Stimulated activated naive CD4-positive, alpha-beta T cell treated with Interleukin-2 at 50 U/mL for 16 hours (primary cell): ENCODE data around the gene PIGN.

Experiments
- DNase-seq: peaks from one replicate; lab custom pipeline; 2025; lab: John Stamatoyannopoulos, UW

Gene PIGN, protein sequence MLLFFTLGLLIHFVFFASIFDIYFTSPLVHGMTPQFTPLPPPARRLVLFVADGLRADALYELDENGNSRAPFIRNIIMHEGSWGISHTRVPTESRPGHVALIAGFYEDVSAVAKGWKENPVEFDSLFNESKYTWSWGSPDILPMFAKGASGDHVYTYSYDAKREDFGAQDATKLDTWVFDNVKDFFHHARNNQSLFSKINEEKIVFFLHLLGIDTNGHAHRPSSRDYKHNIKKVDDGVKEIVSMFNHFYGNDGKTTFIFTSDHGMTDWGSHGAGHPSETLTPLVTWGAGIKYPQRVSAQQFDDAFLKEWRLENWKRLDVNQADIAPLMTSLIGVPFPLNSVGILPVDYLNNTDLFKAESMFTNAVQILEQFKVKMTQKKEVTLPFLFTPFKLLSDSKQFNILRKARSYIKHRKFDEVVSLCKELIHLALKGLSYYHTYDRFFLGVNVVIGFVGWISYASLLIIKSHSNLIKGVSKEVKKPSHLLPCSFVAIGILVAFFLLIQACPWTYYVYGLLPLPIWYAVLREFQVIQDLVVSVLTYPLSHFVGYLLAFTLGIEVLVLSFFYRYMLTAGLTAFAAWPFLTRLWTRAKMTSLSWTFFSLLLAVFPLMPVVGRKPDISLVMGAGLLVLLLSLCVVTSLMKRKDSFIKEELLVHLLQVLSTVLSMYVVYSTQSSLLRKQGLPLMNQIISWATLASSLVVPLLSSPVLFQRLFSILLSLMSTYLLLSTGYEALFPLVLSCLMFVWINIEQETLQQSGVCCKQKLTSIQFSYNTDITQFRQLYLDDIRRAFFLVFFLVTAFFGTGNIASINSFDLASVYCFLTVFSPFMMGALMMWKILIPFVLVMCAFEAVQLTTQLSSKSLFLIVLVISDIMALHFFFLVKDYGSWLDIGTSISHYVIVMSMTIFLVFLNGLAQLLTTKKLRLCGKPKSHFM

DNA sequence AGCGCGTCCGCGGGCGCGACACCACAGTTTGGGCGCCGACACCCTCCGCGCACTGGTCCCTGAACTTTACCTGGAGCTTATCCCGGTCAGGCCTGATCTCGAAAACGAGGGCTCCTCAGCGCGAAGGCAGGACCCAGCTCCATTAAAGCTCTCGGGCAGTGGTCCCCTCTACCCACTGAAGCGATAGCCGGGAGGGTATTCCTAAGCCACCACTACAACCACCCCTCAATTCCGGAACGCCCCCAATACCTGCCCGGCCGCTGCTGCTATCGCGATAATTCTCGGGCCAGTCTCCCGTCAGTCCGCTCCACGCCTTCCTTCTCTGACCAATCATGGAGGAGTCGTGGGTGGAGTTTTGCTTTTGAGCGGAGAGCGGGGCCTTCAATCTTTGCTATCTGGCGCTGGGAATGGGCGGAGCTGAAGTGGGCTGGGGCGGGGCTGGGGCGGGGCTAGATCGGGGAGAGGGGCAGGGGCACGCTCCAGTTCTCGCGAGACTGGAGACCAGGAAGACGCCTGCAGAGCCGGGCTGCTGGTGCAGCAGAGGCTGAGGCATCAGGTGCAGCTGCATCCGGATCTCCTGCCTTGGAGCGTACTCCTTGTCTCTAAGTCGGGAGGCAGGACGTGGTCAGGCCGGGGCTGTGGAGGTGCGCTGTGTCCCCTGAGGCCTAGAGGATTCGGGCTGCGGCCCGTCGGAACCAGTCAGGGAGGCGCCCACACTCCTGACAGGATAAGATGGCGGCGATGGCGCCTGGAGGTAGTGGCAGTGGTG is at the start of gene PIGN, which contains the start of gene RELCH:
PIGN (minus strand) TSS at position 283 of the 769 bp plus-strand sequence. CDS start 25,703 bp downstream, outside the sequence.
RELCH (plus strand) TSS at position 482 of the 769 bp plus-strand sequence; CDS start at position 733, 251 bp downstream.
- peak; percentile 96 for DNase-seq

DNA sequence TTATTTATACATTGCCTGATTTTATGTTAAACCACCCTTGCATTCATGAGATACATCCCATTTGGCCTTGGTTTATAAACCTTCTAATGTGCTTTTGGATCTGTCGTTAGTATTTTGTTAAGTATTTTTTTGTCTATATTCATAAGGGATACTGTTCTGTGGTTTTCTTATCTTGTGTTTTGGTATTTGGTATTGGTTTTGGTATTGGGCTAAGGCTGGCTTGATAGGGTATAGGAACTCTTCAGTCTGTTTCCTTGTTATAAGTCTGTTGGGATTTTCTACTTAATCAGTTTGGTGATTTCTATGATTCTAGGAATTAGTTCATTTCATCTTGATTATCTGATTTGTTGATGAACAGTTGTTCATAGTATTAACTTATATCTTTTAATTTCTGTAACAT is 49.4 kb upstream of the PIGN start:
- no peak for DNase-seq

DNA sequence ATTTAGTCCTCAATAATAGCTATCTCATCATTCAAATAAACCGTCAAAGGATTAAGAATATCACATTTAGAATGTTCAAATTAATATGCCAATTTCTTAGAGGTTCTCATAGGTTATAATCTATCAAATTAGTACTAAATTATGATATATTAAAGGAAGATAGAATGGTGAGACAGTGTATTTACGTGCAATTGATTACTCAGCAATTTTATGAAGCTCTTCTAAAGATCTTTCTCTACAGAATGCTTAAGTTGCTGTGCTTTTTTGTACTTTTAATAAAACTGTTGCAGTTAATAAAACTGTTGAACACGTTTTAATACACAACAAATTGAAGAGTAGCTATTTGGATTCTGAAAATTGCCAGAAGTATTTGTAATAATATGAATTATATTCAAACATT is 39.2 kb upstream of the PIGN start:
- DNase-seq, result no peak

DNA sequence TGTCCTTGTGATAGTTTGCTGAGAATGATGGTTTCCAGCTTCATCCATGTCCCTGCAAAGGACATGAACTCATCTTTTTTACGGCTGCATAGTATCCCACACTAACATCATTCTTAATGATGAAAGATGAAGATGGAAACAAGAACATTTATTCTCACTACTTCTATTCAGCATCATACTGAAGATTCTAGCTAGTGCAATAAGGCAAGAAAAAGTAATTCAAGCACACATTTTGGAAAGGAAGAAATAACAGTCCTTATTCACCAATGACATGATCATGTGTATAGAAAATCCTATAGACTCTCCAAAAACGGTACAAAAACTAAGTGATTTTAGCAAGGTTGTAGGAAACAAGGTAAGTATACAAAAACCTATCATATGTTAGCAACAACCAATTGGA is 37.4 kb upstream of the PIGN start:
- no peak for DNase-seq

DNA sequence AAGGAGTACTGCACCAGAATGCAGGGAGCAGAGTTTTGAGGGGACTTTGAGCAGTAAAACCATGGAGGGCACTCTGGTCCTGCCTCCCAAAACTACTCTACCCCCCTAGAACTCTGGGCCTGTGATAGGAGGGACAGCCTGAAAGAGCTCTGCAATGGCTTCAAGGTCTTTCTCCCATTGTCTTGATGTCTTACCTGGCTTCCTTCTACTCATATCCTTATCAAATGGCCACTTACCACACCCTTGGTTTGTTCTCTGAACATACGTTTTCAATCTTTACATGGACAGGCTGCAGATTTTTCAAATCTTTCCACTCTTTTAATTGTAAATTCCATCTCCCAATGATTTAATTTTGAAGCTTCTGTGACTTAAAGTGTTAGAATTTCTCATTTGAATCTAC is 27.9 kb upstream of the PIGN start:
- DNase-seq, result no peak

DNA sequence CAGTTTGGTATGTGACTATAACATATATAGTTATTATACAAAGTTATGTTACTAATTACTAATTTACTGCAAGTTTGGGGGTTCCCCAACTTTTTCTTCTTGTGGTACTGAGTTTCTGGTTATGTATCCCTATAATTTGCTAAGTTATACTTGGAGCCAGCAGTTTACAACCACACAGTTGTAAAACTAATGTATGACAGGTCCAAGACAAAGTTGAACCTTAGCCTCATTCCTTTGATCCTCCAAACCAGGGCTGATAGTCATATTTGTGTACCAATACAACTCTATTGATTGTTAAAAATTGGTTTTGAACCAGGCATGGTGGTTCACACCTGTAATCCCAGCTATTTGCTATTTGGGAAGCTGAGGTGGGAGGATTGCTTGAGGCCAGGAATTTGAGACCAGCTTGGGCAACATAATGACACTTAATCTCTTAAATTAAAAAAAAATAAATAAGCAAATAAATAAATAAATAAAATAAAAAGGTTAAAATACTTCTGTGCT is 24.5 kb upstream of the PIGN start:
- no peak for DNase-seq

DNA sequence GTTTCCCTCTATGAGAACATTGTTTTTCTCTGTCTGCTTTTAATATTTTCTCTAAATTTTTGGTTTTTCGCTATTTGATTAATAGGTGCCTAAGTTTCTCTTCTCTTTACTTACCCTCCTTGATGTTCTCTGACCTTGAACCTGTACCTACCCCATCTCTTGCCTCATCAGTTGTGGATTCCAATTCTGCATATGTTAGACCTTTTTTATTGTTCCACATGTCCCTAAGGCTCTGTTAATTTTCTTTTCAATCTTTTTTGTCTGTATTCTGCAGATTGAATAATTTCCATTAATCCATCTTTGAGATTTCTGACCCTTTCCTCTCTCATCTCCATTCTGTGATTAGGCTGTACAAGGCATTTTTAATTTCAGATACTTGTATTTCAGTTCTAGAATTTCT is 23.3 kb upstream of the PIGN start:
- DNase-seq, result no peak

DNA sequence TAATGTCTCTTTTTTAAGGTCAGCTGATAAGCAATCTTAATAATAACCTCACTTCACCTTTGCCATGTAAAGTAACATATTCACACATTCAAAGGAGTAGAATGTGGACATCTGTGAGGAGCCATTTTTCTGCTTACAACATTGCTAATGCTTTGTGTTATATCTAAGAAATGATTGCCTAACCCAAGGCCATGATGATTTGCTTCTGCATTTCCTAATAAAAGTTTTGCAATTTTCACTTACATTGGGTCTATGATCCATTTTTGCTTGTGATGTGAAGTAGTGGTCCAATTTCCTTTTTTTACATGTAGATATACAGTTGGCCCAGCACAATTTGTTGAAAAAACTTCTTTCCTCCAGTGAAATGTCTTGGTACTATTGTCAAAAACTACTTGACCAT is 22.2 kb upstream of the PIGN start:
- no peak for DNase-seq

DNA sequence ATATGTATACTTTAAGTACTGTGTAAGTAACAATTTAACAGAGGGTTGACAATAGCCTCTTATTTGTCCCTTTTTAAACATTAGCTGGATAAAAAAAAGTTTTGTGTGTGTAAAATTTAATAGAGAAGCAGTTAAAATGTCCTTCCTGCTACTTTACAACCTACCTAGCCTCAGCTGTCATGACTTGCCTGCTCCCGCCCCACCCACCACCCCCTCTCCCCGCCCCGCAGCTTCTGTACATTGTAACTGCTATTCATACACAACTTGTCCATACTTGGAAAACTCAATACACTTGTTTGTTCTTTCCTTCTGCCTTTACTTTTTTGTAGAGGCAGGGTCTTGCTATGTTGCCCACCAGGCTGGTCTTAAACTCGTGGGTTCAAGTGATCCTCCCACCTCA is 19.7 kb upstream of the PIGN start:
- no peak for DNase-seq

DNA sequence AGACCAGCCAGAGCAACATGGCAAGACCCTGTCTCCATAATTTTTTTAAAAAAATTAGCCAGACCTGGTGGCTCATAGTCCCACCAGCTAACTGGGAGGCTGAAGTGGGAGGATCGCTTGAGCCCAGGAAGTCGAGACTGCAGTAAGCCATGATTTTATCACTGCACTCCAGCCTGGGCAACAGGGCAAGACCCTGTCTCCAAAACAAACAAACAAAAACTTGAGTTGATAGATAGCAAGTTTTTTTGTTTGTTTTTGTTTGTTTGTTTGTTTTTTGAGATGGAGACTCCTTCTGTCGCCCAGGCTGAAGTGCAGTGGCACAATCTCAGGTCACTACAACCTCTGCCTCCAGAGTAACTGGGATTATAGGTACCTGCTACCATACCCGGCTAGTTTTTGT is 19.0 kb upstream of the PIGN start:
- DNase-seq, result no peak

DNA sequence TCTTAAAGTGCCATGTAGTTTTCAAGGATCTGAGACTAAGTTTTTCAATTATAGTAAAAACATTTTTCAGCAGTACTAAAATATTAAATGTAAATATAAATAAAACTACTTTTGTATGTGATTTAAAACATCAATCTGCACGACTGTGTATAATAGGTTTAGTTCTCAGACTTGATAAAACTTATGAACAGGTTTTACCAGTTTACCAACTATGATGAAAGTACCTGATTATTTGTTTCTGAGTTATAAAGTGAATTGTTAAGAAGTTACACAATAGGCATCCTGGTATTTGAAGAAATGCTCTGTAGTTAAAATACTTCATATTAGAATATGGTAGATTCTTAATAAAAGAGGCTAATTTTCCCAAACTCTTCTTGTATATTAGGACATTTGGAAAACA is 15.0 kb upstream of the PIGN start:
- no peak for DNase-seq

DNA sequence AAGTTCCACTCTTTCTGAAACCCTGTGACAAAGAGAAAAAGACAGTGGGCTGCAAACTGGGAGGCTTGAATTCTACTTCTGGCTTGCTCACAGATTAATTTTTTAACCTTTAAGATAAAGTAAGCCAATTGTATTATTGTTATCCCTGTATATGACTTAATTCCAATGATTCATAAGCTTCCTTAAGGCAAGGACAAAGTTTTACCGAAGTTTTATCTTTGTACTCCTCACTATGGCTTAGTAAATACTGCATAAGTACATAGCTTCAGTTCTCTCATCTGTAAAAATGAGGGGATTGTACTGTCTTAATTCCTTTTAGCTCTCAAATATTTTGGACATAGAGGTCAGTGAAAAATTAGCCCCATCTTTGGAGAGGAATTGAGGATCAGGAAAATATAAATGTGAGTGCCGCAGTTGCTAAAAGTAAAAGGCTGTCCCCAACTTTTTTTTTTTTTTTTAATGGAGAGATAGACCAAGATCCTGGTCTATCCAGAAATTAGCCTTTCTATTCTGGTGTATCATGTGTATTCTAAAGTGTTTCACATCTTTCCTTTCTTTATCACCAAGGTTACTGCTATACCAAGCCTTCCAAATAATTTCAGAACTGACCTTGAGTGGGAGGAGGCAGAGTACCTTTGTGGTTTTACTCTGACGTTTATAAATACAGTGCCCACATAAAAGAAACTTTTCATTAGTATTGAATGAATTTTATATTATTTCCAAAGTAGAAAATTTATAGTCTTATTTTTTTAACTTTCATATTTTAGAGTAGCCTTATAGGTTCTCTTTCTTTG is 13.5 kb upstream of the PIGN start:
- DNase-seq, result no peak

DNA sequence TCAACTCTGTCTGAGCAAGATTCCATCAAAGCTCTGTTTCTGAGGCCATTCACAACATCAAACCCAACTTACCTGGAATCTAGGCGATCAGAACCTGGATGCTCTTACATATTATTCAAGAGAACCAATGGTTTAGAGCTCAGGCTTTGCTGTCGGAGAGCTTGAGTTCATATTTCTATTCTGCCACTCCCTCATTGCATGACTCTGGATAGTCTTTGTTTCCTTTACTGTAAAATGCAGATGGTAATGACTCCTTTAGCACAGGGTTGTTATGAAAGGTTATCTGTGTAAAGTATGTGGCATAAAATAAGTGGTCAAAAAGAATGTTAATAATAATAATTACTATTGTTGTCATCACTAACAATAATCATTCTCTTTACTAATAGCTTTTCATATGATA is 12.8 kb upstream of the PIGN start:
- DNase-seq, result no peak

DNA sequence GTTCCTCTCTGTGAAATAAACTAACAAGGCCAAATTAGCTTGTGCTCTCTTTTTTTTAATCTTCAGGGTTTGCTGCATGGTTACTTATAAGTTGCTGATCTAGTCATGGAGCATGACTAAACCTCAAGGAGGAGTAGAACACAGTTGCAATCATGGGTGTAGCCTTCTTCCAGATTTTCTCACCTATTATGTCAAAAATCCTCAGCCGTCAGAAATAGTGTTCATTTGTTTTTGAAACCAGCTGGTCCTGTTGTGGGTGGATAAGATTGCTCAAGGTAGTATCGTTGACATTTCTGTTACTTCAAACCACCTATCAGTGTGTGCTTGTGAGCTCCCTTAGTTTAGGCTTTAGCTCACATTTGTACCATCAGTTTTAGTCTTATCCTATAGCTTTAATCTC is 11.4 kb upstream of the PIGN start:
- no peak for DNase-seq

DNA sequence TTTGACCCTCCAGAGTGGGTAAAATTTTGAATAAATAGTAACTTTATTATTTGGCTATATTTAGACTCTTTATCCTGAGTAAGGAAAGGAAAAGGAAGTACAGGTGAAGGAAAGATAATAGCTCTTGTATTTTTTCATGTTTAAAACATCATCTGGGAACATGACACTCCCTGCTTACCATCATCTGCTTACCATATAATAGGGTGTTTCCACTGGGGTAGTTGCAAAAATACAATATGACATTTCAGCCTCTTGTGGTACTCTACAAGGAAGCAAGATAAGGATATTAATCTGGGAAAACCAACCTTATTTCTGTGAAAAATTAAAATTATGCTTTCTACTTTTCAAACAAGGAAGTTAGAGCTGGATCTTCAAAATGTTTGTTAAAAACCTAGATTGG is 10.1 kb upstream of the PIGN start:
- DNase-seq, result no peak

DNA sequence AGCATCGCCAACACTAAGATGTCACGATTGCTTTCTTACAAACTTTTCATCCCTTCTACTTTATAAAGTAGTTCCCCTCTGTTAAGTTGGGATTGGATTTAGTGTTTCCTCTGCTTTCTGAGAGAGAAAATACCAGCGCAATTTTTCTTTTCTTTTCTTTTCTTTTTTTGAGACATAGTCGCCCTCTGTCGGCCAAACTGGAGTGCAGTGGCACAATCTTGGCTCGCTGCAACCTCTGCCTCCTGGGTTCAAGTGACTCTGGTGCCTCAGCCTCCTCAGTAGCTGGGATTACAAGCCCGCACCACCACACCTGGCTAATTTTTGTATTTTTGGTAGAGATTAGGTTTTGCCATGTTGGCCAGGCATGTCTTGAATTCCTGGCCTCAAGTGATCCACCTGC is 9.2 kb upstream of the PIGN start:
- DNase-seq, result no peak

DNA sequence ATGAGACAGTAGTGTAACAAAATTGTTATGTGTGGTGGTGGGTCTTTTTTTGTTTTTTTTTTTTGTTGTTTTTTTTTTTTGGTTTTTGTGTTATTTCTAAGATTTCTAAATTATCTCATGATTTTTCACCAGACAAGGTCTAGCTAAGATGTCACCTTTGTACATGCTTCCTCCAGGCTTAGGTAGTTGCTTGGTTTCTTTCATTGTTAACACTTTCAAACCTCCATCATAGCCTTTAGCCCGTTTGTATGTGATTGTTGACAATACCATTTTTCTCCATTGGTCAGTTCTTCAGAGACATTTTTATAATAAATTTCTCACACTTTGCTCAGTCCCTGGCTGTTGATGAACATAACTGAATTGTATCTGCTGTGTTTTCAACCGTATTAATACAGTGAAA is 2.4 kb upstream of the PIGN start:
- DNase-seq, result no peak

DNA sequence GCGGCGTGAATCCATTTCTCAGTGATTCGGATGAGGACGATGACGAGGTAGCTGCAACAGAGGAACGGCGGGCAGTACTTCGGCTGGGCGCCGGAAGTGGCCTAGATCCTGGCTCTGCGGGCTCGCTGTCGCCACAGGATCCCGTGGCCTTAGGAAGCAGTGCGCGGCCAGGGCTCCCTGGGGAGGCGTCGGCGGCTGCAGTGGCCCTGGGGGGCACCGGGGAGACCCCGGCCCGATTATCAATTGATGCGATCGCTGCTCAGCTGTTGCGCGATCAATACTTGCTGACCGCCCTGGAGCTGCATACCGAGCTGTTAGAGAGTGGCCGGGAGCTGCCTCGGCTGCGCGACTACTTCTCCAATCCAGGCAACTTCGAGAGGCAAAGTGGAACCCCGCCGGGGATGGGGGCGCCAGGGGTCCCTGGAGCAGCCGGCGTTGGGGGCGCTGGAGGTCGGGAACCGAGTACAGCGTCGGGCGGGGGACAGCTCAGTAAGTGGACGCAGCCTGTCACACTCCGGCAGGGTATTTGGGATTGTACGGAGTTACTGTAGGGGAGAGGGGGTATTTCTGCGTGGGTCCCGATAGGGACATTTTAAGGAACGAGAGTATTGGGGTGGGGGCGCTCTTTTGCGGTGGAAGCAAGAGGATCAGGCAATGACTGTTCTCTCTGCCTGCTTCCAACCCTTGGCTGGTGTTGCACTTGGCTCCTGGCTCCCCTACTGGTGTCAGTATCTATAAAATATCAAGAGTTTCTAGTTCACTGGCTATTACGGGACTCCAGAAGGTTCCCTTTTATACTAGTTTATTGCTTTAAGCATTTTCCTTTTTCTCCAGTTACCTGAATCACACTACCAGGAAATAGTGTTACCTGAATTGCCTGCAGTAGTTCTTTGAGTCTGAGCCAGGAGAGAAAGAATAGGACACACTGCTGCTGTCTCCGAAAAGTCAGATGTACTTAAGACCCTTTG is 971 bp upstream of the PIGN start:
- peak; percentile 9 for DNase-seq

DNA sequence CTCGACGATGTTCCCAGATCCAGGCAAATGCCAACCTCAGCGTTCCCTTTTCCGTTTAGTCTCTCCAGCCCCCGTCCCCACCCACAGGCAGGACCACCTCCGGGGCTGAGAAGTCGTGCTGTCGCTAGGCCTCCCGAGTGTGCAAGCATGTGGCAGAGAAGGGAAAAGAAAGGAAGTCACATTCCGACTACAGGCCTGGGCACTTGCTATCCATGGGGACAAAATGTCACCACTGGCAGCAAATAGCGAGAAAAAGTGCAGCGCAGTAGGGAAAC is 420 bp downstream of the PIGN start:
- no peak for DNase-seq

DNA sequence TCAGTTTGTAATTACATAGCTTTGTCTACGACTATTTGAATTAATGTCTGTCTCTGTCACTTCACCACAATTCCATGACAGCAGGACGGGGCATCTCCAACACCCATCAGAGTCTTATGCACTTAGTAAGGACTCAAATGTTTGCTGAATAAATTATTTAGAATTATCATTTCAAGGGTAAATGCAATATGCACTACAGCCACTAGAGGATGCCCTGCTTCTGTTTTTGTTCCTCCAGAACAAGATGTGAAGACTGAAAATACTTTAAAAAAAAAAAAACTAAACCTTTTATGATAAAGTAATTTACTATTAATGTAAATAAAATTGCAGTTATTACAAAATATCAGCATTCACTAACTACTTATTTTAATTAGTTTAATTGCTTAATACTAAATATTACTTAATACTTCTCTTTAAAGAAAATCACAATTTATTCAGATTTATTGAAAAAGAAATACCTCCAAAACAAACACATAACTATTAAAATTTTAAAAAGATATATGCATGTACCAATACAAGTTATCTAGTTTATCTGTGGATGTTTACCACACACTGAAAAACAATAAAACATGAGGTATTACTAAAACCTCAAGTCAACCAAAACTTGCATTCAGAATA is 3.2 kb downstream of the PIGN start:
- DNase-seq, result peak; percentile 4
